Measurements from ENCODE around the gene PSORS1C1.
A peak's percentile ranks its signal among the peaks of the same experiment; 100 is the strongest.

Gene PSORS1C1

DNA sequence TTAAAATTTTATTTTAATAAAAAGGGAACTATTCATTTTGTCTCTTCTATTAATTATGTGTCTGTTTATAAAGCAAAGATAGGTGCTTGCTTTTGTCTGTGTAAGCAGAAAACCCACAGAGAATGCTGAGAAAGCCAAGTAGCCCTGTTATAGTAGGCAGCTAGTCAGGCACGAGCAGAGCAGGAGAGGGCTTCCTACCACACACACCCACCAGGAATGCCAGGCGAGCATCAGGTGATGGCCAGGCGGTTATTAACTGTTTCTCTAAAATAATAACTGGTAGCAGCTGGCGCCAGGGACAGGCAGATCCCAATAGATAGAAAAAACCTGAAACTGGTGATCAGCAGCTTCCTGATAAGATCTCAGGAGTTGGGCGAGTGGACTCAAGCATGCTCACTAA is 17.9 kb upstream of the PSORS1C1 start:
- no peak for DNase-seq

DNA sequence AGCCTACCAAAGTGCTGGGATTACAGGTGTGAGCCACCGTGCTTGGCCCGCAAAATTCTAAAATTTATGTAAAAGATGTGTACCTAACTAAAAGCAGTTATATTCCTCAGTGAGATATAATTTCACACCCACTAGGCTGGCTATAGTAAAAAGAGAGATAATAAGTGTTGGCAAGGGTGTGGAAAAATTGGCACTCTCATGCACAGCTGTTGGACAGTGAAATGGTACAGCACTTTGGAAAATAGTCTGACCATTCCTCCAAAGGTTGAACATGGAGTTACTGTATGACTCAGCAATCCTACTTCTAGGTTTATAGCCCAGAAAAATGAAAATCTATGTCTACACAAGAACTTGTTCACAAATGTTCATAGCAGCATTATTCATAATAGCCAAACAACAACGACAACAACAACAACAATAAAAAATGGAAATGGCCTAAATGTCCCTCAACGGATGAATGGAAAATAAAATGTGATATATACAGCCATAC is 16.1 kb upstream of the PSORS1C1 start:
- DNase-seq: no peak

DNA sequence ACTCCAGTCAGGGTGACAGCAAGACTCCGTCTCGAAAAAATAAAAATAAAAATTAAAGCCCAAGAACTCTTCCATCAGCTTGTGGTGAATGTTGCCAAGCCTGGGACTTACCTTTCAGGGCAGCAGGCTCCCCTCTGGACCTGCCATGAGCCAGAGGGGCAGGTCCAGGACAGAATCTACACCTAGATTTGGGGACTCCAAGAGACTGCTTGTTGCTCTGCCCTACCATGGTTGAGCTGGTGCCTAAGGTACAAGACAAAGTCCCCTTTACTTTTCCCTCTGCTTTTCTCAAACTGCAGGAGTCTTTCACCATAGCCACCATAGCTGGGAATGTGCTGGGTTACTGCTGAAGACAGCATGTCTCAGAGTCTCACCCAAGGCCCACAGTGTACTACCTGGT is 11.5 kb upstream of the PSORS1C1 start:
- no peak for DNase-seq

DNA sequence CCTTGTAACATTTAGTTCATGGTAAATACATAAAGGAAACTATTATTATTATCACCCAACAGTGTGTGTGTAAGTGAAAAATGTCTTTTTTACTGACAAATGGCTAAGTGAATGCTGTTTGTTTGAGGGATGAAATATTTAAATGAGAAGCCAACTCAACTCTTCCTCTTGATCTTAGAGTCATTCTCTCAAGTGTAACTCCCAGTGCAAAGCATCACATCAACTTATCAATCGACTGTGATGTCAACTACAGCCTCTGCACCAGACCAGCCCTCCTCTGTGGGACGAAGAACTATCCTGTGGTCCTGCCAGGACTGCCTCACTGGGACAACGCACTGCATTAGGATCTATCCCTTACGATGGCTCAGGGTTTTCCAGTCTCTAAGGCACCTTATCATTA is 7.5 kb upstream of the PSORS1C1 start:
- DNase-seq: no peak

DNA sequence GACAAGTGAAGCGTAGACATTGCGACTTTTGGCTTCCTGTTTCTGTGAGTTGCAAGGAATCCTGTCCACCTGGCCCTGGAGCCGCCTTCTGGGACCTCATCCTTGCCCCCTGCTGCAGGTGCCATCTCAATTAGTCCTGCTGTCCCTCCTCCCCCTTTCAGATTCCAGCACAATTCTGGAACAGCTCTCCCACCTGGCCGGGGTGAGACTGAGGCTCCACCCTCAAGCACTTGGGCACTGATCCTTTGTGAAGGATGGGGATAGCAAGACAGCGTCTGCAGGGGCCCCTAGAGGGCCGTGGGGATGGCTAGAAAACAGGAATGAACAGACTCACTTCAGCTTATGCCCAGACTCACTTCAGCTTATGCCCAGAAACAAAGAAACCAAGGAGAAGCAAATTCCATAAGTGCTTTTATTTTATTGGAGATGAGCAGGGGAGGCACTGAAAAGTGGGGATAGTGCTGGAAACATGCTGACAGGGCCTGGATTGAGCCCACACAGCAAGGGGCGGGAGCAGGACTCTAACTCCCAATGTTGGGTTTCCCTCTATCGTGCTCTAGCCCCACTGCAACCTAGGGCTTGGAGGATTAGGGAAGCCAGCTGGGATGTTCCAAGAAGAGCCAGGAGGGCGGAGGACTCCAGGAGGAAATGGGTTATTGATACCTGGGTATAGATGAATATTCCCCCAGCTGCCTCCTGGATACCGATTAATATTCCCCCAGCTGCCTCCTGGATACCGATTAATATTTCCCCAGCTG is 3.6 kb upstream of the PSORS1C1 start:
- no peak for DNase-seq

DNA sequence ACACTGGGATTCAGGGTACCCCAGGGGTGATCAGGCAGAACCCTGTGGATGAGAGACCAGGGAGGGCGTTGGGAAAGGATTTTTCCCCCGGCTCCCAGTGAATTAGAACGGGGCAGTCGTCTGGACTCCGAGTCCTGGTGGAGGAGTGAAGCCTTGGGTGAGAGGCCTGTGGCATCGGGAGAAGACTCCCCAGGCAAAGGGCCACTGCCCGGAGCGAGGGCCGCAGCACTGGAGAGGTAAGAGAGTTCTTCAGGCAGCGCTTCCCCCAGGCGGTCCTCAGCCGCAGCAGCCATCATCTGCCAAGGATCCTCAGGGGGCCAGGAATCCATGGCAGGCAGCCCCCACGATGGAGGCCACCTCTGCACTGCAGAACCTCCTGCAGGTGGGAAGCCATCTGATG is 2.9 kb upstream of the PSORS1C1 start:
- no peak for DNase-seq

DNA sequence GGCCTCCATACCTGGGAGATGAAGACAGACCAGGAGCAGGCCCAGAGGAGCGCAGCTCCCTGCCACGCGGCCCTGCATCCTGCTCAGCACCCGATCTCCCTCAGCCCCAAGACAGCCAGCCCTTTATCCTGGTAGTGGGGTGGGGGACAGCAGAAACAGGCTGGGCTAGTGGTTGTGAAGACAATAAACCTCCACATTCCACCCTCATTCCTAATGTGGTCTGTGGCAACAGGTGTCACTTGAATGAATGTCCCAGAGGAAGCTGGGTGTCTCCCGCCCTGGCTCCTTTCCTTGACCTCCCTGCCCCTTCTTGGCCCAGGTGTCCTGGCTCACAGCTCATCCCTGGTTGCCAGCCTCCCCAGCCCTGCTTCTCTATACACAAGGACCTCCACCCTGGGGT is 2.1 kb upstream of the PSORS1C1 start, which contains the start of gene C6orf15:
Gene C6orf15 (minus strand): TSS at position 98 of the 400 bp plus-strand sequence. CDS start 20 bp downstream, at position 78.
- DNase-seq: no peak

DNA sequence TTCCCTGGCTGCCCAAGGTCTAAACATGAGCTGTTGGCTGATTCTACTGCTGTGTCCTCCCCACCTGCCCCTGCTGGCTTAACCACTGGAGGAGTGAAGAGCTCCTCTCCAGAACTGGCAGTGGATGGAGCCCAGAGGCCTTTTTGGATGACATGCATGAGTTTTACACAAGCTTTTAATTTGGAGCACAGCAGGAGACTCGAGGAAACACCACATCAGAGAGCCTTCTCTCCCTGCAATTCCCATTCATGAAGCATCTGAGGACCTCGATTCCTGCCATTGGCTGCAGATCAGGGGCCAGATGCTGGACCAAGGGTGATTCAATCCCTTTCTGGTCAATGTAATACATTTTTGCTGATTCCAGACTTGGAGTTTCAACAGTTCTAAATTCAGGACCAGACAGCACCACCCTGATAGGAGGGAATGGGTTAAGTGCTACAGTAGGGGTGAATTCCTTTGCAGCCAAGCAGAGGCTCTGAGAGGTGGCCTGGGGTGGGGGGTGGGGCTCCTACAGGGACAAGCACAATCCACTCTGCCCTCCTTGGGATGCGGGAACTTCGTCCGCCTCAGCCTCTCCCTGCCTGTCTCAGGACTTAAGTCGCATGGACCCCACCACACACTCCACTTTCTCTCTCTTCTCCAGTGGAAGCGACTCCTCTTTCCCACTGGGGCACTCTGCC is 599 bp upstream of the PSORS1C1 start:
- no peak for DNase-seq

DNA sequence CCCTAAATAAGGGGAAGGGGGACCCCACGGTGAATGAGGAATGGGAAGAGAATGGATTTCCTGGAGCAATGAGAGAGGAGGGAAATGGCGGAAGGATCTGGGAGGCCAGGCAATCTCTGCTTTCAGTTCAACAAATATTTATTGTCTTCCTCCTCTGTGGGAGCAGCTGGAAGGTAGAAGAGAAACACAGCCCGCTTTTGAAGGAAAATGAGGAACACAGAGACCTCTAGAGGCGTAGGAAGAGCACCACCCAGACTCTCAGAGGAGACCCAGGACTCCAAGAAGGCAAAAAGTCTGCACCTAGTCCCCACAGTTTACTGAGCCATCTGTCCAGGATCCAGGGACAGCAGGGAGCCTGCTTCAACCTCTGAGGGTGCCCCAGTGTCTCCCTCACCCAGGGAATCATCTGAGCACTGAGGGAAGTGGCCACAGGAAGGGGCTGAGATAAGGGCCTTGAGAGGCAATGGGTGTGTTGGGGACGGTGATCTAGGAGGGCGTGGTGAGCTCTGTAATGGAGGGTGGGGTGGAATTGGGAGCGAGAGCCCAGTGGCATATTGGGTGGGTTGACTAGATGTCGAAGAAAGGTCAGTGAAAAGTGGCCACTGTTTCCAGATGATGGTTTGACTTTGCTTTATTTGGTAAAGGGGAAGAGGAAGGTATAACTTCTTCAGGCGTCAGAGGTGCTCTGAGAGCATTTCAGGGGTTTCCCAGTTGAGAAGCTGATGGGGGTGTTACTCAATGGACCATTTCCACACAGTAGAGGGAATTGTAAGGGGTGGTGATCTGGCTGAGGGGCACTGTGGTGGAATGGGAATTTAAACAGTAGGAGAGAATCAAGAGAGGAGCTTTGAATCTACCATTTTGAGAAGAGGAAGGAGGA is 610 bp downstream of the PSORS1C1 start:
- DNase-seq: no peak

DNA sequence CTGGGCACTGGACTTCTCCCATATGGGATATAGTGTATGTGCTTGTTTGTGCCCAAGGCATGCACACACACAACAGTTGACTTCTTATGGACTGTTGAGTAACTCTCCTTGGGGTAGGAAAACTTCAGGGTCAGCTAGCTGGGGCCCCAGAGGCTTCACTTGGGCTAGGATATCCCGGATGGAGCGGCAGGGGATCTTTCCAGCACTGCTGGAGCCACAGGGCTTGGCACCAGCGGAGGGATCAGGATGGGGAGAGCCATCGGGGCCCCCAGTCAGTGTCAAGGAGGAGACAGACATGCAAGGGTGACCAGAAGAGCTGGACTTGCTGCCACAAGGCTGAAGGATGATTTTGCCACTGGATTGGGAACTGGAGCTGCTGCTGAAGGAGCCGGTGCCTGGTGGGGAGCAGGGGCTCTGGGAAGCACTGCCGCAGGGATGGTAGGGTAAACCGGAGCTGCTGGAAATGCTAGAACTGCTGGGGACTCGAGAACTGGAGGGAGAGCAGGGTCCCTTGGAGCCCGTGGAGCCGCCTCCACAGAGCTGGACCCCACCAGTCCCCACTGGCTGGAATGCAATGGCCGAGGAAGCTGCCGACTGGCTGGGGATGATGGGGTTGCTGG is 1.5 kb downstream of the PSORS1C1 start:
- no peak for DNase-seq

DNA sequence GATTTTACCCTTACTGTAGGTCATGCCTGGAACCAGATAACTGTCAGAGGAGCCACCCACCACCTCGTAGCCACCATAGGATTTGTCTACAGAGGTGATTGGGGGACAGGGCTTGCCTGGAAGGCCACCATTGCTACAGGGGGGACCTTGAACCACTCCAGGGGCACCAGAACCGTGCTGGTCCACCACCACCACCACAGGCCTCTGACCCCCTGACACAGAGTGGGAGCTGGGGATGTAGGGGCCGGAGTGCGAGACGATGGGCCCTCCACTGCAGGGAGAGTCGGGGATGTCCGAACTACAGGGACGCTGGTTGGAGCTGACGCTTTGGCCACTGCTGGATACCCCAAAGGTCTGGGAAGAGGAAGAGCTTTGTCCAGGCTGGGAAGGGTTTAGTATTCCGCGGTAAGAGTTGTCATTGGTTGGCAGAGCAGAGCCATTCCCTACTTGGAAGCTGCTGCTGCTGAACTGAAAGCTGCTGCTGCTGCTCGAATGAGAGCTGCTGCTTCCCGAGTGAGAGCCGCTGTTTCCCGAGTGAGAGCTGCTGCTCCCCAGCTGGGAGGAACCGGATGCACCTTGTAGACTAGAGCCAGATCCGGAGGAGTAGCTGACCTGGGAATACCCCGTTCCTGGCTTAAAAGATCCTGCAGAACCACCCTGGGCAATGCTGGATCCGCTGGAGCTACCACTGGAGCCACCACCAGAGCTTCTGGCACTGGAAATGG is 2.2 kb downstream of the PSORS1C1 start:
- no peak for DNase-seq

DNA sequence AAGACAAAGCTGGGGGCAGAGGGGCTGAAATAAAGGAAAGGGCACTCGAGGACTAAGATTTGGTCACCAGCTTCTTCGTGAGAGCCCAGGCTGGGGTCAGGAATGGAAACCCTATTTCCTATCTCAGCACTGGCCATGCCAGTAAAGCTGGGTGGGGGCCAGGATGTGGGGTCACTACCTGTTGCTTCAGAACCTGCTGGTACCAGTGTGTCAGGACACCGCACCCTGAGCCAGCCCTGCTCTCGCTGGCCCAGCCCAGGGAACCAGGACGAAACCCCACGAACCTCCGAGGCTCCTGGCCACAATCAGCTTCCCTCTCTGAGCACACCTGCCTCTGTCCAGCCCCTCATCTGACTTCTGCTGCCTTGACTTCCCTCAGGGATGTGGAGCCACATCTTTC is 3.6 kb downstream of the PSORS1C1 start:
- no peak for DNase-seq

DNA sequence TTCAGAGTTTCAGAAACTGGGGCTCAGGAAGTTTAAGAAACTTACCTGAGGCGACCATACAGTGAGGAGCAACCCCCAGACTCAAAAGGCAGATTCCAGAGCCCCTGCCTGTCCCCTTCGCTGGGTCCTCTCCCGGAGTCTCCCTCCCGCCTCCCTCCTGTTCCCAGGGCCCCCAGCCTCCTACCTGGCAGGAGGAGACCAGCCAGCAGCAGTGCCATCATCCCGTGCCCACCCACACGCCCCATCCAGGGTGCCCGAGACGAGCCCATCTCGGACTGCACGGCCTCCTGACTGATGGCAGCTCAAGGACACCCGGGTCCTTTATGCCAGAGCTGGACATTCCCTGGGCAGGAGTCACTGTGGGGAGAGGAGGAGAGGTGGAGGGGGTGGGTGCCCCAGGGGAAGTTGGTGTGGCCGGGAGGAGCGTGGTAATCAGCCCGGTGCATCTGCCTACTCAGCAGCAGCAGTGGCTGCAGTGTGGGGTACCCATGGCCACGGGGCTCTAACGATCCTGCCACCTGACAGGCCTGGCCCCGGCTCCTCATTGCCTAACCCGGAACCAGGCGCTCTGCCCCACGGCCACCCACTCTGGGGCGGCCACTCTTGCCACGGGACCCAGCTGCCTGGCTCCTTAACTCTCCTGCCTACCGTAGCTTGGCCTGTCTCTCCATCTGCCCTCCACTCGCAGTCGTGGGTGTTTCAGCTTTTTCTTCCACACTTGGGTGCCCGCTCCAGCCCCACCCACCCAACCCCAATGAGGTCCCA is 5.7 kb downstream of the PSORS1C1 start, which contains the start of gene CDSN:
Gene CDSN (minus strand): TSS at position 296 of the 765 bp plus-strand sequence. CDS start 27 bp downstream, at position 269.
- no peak for DNase-seq

DNA sequence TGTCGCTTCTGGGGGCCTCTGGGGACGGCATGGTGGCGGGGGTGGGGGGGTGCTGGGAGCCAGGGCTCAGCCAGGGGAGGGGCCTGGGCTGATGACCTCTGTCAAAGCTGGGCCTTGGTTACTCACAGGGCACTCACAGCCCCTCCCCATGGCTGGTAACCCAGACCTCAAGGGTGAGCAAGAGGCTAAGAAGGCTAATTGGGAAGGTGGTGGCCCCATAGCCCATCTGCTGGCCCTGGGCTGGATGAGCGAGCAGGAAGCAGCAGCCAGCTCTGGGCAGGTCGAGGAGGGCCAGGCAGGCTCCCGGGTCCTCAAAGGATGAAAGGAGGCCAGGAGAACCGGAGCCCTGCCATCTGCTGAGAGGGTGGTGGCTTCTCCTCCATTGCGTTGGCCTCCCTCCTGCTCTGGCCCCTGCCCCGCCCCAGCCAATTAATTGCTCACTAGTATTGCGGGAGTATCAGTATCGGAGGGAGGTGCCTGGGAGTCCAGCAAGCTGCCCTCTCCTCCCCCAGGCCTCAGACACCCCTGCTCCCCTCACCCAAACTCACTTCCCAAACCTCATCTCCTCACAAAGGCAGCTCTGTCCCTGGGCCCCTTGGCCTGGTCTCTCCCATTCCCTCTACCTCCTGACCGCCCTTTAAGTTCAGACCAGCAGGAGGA is 6.7 kb downstream of the PSORS1C1 start:
- DNase-seq: no peak

DNA sequence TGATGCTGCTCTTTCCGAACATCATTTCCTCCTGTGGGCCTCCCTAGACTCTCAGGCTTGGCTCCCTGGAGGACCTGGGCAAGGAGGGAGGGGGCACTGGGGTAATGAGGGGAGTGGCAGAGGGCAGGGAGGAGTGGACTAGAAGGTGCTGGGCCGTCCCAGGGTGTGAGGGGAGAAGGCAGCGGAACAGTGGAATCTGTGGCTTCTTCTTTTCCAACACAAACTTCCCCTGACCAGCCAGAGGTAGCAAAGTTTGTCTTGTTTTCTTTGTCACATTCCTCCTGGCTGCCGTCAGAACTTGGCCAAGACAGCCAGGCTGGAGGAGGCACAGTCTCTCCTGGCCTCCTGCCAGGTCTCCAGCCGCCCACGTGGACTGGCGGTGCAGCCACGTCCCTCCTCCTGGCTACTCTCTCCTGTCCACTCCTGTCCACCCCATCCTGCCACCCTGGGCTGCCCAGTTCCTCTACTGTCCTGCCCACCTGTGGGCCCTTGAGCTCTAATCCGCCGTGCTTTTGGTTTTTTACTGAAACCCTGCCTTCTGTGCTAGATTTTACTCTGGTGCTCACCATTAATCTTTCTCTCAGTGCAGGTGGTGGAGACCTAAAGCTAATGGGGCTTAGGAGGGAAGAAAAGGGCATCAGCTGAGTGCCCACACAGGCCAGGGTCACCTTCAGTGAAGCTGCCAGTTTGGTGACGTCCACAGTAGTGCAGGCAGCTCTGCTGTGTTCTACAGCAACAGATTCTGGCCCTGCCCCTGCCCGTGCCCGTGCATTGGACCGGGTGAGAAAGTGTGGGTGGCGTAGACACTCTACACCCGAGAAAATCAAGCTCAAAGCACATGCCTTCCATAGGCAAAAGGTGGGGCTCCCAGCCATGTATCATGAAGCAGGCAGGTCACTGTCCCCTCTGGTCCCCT is 8.4 kb downstream of the PSORS1C1 start:
- peak; percentile 55 for DNase-seq

DNA sequence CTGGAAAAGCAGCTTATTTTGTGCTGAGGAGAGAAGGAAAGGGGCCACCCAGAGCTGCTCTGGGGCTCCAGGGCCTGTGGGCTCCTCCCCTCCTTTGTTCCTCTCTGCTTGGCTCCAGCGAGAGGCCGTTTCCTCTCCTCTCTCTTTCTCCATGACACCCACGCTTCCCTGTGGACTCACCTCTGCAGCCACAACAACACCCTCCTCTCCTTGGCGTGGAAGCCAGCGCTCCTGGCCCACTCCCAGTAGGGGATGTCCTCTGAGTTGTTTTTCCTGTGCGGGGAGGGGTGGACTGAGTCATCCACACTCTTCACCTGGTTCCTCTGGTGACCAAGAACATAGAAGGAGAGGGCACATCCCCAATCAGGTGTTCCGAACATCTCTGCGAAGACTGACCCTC is 10.6 kb downstream of the PSORS1C1 start:
- DNase-seq: no peak

DNA sequence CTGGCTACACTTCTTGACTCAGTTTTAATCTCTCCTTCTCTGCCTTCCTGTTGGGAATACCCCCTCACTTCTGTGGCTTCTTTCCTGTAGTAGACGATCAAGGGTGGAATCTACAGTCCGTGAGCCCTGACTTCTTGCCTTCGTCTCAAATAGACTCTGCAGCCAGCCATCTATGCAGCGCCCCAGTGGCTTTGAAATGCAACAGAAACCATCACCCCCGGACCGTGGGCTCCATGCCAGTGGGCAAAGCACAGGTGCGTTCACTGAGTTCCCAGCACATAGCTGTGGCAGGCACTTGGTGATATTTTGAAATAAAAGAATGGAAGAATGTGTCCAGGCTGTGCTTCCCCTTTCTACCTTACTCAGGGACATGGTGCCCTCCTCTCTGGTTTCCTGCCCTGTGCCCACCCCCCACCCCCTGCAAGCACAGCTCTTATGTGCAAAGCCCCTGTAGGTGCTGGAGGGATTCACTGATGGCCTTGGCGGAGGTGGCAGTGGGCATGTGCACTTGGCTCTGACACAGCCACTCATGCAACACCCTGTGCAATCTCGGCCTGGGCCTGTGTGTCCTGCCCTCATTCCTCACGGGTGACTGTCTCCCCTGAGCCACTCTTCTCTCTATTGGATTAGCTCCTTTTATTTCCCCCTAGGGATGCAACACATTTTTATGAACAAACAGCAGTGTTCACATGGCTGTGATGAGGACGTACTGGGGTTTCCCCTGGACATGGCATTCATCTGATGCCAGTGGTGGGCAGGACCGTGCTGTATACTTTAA is 11.2 kb downstream of the PSORS1C1 start:
- DNase-seq: no peak

DNA sequence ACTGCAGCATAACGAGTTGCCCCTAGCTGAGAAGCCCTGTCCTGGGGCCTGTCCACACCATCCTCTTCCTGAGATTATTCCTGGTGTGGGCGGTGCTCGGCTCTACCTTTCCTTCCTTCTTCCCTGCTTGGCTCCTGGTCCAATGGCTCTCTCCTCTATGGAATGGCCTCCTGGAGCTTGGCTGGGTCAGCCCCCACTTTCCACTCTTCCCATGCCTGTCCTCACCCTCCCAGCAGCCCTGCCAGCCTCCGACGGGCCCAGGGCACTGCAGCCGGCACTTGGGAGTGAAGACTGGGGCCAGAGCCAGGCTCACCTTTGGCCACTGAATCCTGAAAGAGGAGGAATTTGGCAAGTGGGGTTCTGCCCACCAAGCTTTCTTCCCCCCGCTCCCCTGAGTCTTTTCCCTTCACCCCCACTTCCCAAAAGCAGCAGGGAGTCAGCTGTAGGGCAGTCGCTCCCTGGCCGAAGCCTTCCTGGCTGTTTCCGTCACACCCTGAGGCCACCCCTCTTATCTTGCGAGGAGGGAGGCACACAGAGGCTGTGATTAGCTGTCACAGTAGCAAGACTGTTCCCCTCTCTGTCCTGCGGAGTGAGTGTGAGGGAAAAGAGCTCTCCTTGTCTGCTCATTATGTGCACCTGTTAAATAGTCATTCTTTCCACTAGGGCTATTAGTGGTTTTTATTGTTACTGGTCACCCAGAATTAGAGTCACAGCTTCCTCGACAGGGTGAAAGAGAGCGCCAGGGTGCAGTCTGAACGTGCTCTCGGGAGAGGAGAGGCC is 12.0 kb downstream of the PSORS1C1 start:
- no peak for DNase-seq
